ENCODE data around the gene RABEPK.
"Not testable (repeated sequence)": the region's sequence is repeated elsewhere in the genome, so short reads cannot be mapped to it uniquely, and the experiment has no call there.

RABEPK gene

GRCh38 chr9:125200216-125201047, at the start of gene RABEPK:
TSS of gene RABEPK (plus strand) at chr9:125200542. CDS start at chr9:125203014, 2,472 bp downstream.
- peak; percentile 60 to 94 for DNase-seq (ENCODE audit: low read depth in 2 of 2)

- DNase-seq (ENCODE audit: low read depth in 2 of 2) = no peak
These were observed 48.6 kb upstream of the RABEPK start for GRCh38 chr9:125151730-125152129.

- DNase-seq (ENCODE audit: low read depth in 2 of 2) = no peak
These were observed 46.5 kb upstream of the RABEPK start for GRCh38 chr9:125153712-125154367.

GRCh38 chr9:125156551-125156950, 43.8 kb upstream of the RABEPK start:
- DNase-seq (ENCODE audit: low read depth in 2 of 2) = no peak

GRCh38 chr9:125160750-125161149, 39.6 kb upstream of the RABEPK start:
- no peak for DNase-seq (ENCODE audit: low read depth in 2 of 2)

- DNase-seq (ENCODE audit: low read depth in 2 of 2) = no peak
These were observed 38.9 kb upstream of the RABEPK start for GRCh38 chr9:125161284-125161918.

- DNase-seq (ENCODE audit: low read depth in 2 of 2) = not testable (repeated sequence)
These were observed 37.5 kb upstream of the RABEPK start for GRCh38 chr9:125162891-125163290.

- DNase-seq (ENCODE audit: low read depth in 2 of 2) = no peak
These were observed 33.6 kb upstream of the RABEPK start for GRCh38 chr9:125166762-125167161.

- DNase-seq (ENCODE audit: low read depth in 2 of 2) = no peak
These were observed 30.4 kb upstream of the RABEPK start for GRCh38 chr9:125169895-125170294.

- DNase-seq (ENCODE audit: low read depth in 2 of 2) = no peak
These were observed 28.1 kb upstream of the RABEPK start for GRCh38 chr9:125172031-125172755.

- DNase-seq (ENCODE audit: low read depth in 2 of 2) = no peak
These were observed 23.7 kb upstream of the RABEPK start for GRCh38 chr9:125176636-125177035.

GRCh38 chr9:125177888-125178287, 22.5 kb upstream of the RABEPK start:
- no peak for DNase-seq (ENCODE audit: low read depth in 2 of 2)

- DNase-seq (ENCODE audit: low read depth in 2 of 2) = not testable (repeated sequence)
These were observed 20.6 kb upstream of the RABEPK start for GRCh38 chr9:125179776-125180175.

- no peak for DNase-seq (ENCODE audit: low read depth in 2 of 2)
These were observed 19.5 kb upstream of the RABEPK start for GRCh38 chr9:125180876-125181275.

GRCh38 chr9:125181756-125182155, 18.6 kb upstream of the RABEPK start:
- DNase-seq (ENCODE audit: low read depth in 2 of 2) = not testable (repeated sequence)

GRCh38 chr9:125183054-125183453, 17.3 kb upstream of the RABEPK start:
- DNase-seq (ENCODE audit: low read depth in 2 of 2) = no peak

GRCh38 chr9:125183561-125183960, 16.8 kb upstream of the RABEPK start:
- DNase-seq (ENCODE audit: low read depth in 2 of 2) = no peak

- DNase-seq (ENCODE audit: low read depth in 2 of 2) = no peak
These were observed 11.4 kb upstream of the RABEPK start for GRCh38 chr9:125189011-125189360.

GRCh38 chr9:125189361-125190289, 10.7 kb upstream of the RABEPK start, which contains the start of gene PPP6C:
TSS of gene PPP6C (minus strand) at chr9:125189803. CDS start at chr9:125189718, 85 bp downstream.
- DNase-seq (ENCODE audit: low read depth in 2 of 2) = peak; percentile 89 to 91

GRCh38 chr9:125190361-125190801, 10.0 kb upstream of the RABEPK start:
- no peak for DNase-seq (ENCODE audit: low read depth in 2 of 2)

- DNase-seq (ENCODE audit: low read depth in 2 of 2) = not testable (repeated sequence)
These were observed 5.9 kb upstream of the RABEPK start for GRCh38 chr9:125194466-125194865.

Data from stimulated activated CD4-positive, alpha-beta T cell treated with anti-CD3 and anti-CD28 coated beads, Interleukin-1b, Interleukin-23, amount 100 ng/mL, for 1 hour (primary cell).